Measurements from ENCODE around the gene WDR55.
"Not testable (repeated sequence)": the region's sequence is repeated elsewhere in the genome, so short reads cannot be mapped to it uniquely, and the experiment has no call there.

The WDR55 gene

DNA sequence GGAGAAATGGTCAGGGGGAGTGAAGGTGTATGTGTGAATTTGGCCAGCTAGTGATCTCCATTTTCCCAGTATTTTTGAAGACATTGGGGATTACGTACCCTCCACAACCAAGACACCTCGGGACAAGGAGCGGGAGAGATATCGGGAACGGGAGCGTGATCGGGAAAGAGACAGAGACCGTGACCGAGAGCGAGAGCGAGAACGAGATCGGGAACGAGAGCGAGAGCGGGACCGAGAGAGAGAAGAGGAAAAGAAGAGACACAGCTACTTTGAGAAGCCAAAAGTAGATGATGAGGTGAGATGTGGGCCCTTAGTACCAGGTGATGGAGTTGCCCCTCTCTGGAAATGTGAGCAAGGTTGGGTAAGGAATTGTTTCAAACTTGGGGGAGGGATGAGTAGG lies 5.8 kb upstream of the WDR55 start:
- no peak for FAIRE-seq

DNA sequence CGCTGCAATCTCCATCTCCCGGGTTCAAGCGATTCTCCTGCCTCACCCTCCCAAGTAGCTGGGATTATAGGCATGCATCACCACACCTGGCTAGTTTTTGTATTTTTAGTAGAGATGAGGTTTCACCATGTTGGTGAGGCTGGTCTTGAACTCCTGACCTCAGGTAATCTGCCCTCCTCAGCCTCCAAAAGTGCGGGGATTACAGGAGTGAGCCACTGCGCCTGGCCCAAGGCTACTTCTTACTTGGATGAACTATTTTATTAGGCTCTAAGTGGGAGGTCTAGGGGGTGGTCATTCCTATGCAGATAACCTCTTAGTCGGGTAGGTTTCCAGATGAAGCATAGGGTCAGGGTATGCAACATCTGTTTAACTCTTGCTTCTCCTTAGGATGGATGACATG lies 4.3 kb upstream of the WDR55 start:
- FAIRE-seq = not testable (repeated sequence)

DNA sequence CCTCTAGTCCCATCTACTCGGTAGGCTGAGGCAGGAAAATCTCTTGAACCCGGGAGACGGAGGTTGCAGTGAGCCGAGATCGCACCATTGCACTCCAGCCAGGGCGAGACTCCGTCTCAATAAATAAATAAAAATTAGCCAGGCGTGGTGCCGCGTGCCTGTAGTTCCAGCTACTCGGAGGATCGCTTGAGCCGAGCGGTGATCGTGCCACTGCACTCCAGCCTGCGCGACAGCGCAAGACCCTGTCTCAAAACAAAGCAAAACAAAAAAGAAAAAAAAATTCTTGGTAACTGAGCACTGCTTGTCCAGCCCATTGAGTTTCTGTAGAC lies 710 bp upstream of the WDR55 start:
- FAIRE-seq = no peak

DNA sequence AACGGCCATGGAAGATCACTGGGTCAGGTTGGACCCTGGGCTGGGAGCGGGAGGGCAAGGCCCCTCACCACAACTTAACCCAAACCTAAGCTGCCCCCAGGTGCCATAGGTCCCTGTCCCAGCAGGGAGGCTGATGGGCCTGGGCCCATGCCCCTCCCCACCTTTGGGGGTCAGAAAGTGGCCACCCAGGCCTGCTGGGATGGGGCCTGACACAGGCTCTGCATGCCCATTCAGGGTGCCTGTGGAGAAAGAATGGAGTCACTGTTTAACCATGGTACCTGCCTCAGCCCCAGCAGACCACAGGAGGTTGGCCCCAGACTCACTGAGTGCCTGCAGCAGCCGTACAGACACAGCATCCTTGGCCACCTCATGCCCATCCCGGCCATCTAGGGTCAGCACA lies 6.3 kb downstream of the WDR55 start:
- FAIRE-seq = not testable (repeated sequence)

DNA sequence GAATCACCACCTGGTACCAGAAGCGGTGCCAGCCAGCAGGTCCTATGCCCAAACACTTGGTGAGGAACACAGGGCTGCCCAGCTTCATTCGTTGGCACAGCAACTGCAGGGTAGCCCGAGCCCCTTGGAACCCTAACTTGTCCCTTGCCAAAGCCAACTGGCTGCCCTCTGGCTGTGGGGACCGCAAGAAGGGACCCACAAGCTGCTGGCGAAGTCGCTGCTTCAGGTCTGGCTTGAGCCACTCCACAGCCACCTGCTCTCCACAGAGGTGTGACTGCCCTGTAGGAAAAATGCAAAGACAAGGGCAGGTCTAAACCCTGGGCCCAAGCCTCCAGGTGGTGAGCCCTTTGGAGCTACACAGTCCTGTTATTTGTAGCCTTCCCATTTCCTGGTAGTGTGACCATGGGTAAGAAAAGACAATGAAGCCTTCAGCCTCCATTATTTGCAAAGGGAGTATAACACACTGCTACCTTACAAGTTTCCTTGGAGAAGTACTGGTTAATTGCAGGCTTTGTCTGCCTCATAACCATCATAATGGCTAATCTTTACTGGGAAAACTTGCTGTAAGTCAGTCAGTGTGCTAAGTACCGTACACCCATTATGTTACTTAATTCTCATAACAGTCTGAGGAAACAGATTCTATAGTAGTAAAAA lies 6.9 kb downstream of the WDR55 start:
- no peak for FAIRE-seq

DNA sequence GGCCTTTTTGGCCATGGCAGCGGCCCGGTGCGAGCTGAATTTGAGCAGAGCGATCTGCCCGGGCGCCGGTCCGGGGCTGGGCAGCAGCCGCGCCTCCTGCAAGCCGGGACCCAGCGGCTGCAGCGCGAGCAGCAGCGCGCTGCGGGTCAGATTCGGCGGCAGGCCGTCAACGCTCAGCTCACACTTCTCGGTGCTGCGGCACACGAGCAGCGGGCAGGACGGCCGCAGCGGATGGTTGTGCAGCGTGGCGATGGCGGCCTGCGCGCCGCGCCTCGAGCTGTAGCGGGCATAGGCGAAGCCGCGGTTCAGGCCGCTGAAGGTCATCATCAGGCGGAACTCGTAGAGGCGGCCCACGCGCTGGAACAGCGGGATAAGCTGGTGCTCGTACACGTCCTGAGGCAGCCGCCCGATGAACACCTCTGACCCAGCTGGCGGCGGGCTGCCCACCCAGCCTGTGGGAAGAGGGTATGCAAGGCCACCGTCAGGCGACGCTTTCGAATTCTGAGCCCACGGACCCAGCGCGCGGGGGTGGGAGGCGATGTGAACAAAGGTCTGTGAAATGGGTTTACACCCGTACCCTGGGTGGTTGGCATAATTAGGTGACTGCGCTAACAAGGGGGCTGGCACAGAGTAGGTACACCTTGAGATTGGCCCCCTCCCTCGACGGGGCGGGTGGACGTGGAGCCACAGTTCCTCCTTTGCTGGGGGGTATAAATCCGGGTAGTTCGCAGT lies 7.9 kb downstream of the WDR55 start:
- FAIRE-seq = no peak

DNA sequence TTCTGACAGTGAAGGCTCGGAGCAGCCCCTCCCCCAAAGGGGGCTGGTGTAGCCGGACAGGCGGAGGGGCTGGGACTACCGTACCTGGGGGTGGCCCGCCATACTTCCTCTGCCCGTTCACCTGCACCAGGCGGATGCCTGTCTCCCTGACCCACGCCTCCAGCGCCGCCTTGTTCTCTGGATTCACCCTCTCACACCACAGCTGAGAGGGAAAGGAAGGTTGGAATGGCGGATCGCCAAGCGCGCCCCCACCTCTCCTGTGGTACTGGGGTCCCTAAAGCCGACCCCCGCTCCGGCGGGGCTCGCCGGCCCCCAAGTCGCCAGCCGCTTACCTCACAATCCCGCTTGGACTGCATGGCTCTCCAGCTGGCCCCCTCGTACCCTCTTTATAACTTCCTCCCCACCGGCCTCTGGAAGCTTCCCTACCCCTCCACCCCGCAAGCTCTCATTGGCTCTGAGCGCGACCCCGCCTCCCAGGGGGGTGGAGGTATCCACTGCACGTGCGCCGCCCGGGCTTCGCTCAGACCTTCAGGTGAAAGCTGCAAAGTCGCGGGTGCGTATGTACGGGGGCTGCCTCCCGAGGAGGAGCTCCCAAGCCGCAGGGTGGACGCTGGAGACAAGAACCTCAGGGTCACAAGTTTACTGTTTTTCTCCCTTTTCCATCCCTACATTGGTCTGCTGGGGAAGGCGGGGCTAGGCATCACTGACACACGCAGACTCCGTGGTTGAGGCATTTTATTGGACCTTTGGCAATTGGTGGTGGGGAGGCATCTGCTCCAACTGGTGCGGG lies 8.7 kb downstream of the WDR55 start, which contains the start of gene DND1:
TSS of gene DND1 (minus strand) at position 390 of the 790 bp plus-strand sequence. CDS start at position 356, 34 bp downstream.
- no peak for FAIRE-seq

DNA sequence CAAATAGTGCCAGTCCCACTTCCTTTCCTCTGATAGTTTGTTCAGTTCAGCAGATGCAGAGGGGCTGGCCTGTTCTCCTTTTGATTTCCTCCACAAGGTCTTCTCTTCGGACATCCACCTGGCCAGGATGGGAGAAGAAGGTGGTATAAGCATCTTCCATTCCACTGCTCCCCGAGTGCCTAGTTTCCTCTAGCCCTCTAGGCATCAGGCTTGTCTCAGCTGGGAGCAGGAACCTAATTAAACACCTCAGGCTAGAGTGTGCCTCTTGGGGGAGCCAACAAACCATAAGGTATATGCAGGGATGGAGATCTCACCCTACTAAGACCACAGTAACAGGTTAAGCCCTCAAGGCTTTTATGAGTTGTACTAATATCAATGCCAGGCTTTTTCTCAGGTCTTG lies 9.5 kb downstream of the WDR55 start:
- no peak for FAIRE-seq

DNA sequence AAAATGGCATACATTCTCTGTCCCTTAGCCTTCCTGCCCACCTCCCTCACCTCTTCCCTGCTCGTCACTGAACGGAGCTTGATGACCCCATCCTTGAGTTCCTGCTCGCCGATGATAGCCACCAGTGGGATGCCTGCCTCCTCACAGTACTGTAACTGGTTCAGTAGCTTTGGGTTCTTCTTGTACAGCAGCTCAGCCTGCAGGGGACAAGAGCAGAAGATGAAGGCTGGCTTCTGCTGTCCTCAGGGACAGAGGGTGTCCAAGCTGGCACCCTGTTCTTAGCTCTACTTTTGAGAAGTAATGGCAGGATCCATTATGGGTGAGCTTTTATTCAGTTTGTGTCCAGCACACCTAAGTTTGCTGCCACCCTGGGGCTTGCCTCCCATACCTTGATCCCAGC lies 9.9 kb downstream of the WDR55 start:
- FAIRE-seq = no peak

GRCh38 chr5:140677947-140678346 lies 13.2 kb downstream of the WDR55 start:
- no peak for FAIRE-seq

- no peak for FAIRE-seq
Measured at GRCh38 chr5:140678993-140679392, 14.3 kb downstream of the WDR55 start.

- no peak for FAIRE-seq
Measured at GRCh38 chr5:140690376-140690932, 25.8 kb downstream of the WDR55 start.

- FAIRE-seq = no peak
Measured at GRCh38 chr5:140690941-140691924, 26.5 kb downstream of the WDR55 start, which contains the start of the genes HARS1 and HARS2. HARS1 (minus strand) TSS chr5:140691370; CDS start chr5:140691304, 66 bp downstream. HARS2 (plus strand) TSS chr5:140691455; CDS start chr5:140691649, 194 bp downstream.

- FAIRE-seq = no peak
Measured at GRCh38 chr5:140694276-140694675, 29.6 kb downstream of the WDR55 start.

DNA sequence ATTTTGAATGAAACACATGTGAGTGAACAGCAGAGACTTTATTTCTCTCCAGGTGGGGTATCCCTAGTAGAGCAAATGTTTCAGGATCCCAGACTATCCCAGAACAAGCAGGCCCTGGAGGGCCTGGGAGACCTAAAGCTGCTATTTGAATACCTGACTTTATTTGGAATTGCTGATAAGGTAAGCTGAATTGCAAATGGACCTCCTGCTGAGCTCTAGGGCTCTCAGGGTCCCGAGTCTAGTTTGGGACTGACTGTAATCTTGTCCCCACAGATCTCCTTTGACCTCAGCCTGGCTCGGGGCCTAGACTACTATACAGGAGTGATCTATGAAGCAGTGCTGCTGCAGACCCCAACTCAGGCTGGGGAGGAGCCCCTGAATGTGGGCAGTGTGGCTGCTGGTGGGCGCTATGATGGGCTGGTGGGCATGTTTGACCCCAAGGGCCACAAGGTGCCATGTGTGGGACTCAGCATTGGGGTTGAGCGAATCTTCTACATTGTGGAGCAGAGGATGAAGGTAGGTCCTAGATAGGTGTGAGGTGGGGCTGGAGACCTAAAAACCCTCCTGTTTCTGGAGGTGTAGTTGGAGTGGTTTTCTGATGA lies 32.3 kb downstream of the WDR55 start:
- FAIRE-seq = no peak

DNA sequence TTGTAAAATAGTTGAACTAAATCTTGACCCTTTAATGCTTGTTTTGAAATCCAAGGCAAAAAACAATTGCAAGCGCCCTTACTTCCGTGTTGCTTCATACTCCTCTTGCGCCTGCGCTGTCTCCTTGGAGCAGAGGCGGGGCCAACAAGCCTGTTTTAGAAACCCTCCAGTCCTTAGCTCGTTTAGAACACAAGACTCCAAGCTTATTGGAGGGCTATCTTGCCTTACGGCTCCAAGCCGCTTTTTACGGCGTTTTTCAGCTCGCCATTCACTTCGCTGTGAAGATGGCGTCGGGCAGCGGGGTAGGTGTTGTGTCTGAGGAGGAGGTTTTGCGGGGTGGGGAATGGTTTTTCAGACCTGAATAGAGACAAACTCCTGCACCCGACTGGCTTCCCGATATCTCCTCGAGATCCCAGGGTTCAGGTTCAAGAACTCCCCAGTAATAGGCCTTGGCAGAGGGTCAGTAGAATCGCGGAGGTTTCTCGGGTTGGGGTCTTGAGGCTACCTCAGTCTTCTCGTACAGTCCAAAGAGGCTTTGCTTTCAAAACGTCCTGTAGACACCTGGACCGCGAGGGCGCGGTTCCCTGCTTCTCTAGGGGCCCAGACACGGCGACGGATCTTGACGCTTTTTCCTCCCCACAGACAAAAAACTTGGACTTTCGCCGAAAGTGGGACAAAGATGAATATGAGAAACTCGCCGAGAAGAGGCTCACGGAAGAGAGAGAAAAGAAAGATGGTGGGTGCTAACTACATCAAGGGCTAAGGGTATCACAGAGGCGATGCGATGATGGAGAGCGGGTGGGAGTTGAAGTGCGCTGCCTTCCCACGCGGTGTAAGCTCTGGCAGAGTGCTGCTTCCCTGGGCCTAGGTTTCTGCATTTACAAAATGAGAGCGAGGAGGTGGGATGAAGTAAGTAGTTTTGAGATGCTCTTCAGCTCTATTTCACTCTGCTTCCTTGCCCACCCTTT lies 35.8 kb downstream of the WDR55 start, which contains the start of gene ZMAT2:
TSS of gene ZMAT2 (plus strand) at position 271 of the 968 bp plus-strand sequence. CDS start at position 285, 14 bp downstream.
- FAIRE-seq = peak; percentile 87

DNA sequence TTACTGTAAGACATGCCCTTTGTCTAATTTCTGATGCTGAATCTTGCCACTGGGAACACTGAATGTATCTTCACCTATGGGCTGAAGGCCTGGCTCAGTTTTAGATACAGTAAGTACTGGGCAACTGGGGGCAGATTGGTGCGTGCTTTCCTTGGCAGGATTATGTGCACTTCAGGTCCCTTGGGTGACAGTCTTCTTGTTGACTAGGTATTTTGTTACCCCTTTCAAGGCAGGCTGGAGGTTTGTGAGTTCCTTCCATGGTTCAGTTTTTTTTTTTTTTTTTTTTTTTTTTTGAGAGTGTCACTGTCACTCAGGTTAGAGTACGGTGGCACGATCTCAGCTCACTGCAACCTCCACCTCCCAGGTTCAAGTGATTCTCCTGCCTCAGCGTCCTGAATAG lies 43.1 kb downstream of the WDR55 start:
- FAIRE-seq = no peak

GRCh38 chr5:140708787-140709186 lies 44.1 kb downstream of the WDR55 start:
- not testable (repeated sequence) for FAIRE-seq

GRCh38 chr5:140710899-140711552 lies 46.3 kb downstream of the WDR55 start:
- FAIRE-seq = peak; percentile 47

Measured in colon (tissue), 2 donors.